MG63 (cell line): Measurements from ENCODE around the gene SGK1. TPM values are rescaled to one million over a fixed set of nuclear protein-coding genes. Genes with fewer than 3 reads are reported as not detected.
A peak's percentile ranks its signal among the peaks of the same experiment; 100 is the strongest.
"Not testable (repeated sequence)": the region's sequence is repeated elsewhere in the genome, so short reads cannot be mapped to it uniquely, and the experiment has no call there.

Experiments
- DNase-seq: peaks from one replicate; pipeline ENCODE4 v3.0.0-alpha.2; 2020
- H3K27me3 ChIP-seq: fragments of 250-450 bp; sonication (Bioruptor Pico); 2 replicates; pipeline ENCODE4 v1.5.1; 2020; ENCODE audit warnings: mild to moderate bottlenecking, moderate library complexity
- H3K36me3 ChIP-seq: fragments of 250-450 bp; sonication (Bioruptor Pico); 2 replicates; pipeline ENCODE4 v1.5.1; 2020; ENCODE audit warnings: mild to moderate bottlenecking, moderate library complexity
- H3K4me3 ChIP-seq: fragments of 250-450 bp; sonication (Bioruptor Pico); 2 replicates; pipeline ENCODE4 v1.5.1; 2020; ENCODE audit warnings: mild to moderate bottlenecking, moderate library complexity
- H3K9me3 ChIP-seq: fragments of 250-450 bp; sonication (Bioruptor Pico); 2 replicates; pipeline ENCODE4 v1.5.1; 2020; ENCODE audit warnings: mild to moderate bottlenecking, moderate library complexity
- total RNA-seq: library from RNA; depleted of rRNA; stranded (reverse); fragments of >200 nt; shearing (Covaris generic); gene quantifications from 2 replicates; pipeline ENCODE4 v1.2.3, GENCODE V29; 2014; ENCODE audit warnings: low replicate concordance

The SGK1 gene
- total RNA-seq, 1 experiment from 2014 or later: 80.0 TPM

DNA sequence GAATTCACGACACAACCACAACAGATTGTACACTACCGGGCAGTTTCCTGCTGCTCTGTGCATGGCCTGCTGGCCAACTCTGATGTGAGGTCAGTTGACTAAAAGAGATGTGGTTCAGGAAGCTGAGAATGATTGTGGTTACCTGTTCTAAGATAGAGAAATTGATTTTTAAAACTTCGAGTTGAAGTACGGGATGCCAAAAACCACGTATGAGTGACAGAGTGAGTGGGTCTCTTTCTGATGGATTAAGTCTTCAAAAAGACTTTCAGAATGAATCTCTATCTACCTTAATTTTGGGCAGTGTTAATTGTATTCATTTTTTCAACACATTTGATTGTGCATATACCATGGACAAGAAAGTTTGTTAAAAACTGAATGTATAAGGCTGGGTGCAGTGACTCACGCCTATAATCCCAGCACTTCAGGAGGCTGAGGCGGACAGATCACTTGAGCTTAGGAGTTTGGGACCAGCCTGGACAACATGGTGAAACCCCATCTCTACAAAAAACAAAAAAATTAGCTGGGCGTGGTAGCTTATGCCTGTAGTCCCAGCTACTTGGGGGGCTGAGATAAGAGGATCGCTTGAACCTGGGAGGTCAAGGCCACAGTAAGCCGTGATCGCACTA lies 121.2 kb downstream of the SGK1 start:
- no peaks in the 10 kb centered on the region for H3K9me3 ChIP-seq
- no peak for DNase-seq
- no peaks in the 10 kb centered on the region for H3K27me3 ChIP-seq
- no peak overlapping the region for H3K4me3 ChIP-seq
- H3K36me3 ChIP-seq: no peaks in the 10 kb centered on the region

GRCh38 chr6:134195985-134196384 lies 121.9 kb downstream of the SGK1 start:
- Histone ChIP-seq H3K27me3 (no peaks in the 10 kb centered on the region), H3K9me3 (no peaks in the 10 kb centered on the region), H3K36me3 (no peaks in the 10 kb centered on the region), H3K4me3 (no peak overlapping the region)
- DNase-seq: no peak

GRCh38 chr6:134195164-134195906 lies 122.6 kb downstream of the SGK1 start:
- H3K4me3 ChIP-seq: no peak overlapping the region
- no peaks in the 10 kb centered on the region for H3K27me3 ChIP-seq
- H3K36me3 ChIP-seq: no peaks in the 10 kb centered on the region
- DNase-seq: no peak
- no peaks in the 10 kb centered on the region for H3K9me3 ChIP-seq

GRCh38 chr6:134193536-134194498 lies 124.1 kb downstream of the SGK1 start:
- DNase-seq: no peak
- no peaks in the 10 kb centered on the region for H3K36me3 ChIP-seq
- no peaks in the 10 kb centered on the region for H3K27me3 ChIP-seq
- H3K4me3 ChIP-seq: no peak overlapping the region
- no peaks in the 10 kb centered on the region for H3K9me3 ChIP-seq

DNA sequence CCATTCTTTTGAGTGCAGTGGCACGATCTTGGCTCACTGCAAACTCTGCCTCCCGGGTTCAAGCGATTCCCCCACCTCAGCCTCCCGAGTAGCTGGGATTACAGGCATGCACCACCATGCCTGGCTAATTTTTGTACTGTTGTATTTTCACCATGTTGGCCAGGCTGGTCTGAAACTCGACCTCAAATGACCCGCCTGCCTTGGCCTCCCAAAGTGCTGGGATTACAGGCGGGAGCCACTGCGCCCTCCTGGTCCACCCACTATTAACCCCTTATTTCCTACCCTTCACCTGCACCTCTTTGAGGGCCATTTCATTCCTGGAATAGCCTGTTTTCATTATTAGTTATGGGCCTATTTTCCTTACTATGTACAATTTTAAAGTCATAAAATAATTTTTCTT lies 125.3 kb downstream of the SGK1 start:
- H3K27me3 ChIP-seq, H3K36me3 ChIP-seq, H3K4me3 ChIP-seq, H3K9me3 ChIP-seq, DNase-seq: not testable (repeated sequence)

DNA sequence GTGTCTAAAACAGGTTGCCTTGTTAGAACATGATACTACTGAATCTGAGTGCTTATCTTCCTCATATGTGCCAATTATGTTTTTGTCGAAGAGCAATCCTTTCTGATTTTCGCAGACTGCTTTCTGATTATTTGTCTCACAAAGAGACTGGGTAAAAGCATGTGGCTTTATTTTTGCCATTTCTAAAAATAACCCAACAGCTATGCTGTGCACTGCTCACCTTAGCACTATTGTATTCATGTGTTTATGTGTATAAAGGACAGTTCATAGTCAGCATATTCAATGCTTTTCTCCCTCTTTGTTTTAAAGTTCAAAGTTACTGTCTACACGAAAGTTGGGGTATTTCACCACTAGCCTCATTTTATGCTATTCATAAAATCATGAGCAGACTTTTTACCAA lies 127.0 kb downstream of the SGK1 start:
- no peak for DNase-seq
- Histone ChIP-seq H3K9me3 (no peaks in the 10 kb centered on the region), H3K36me3 (no peaks in the 10 kb centered on the region), H3K4me3 (no peak overlapping the region), H3K27me3 (no peaks in the 10 kb centered on the region)

DNA sequence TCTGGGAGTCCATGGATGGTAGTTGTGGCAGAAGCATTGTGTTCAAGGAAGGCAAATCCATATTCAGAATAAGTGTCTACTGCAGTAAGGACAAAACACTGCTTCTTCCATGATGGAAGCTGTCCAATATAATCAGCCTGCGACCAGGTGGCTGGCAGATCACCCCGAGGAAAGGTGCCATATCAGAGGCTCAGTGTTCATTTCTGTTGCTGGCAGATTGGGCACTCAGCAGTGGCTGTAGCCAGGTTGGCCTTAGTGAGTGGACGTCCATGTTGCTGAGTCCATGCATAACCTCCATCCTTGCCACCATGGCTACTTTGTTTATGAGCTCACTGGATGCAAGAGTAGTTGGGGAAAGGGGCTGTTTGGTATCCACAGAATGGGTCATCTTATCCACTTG lies 130.2 kb downstream of the SGK1 start:
- Histone ChIP-seq H3K4me3 (no peak overlapping the region), H3K9me3 (no peaks in the 10 kb centered on the region), H3K36me3 (no peaks in the 10 kb centered on the region), H3K27me3 (no peaks in the 10 kb centered on the region)
- no peak for DNase-seq

GRCh38 chr6:134187154-134187553 lies 130.8 kb downstream of the SGK1 start:
- H3K4me3 ChIP-seq: no peak overlapping the region
- no peaks in the 10 kb centered on the region for H3K27me3 ChIP-seq
- no peak for DNase-seq
- no peaks in the 10 kb centered on the region for H3K36me3 ChIP-seq
- H3K9me3 ChIP-seq: no peaks in the 10 kb centered on the region

GRCh38 chr6:134186355-134186754 lies 131.6 kb downstream of the SGK1 start:
- DNase-seq: no peak

GRCh38 chr6:134185277-134185676 lies 132.6 kb downstream of the SGK1 start:
- DNase-seq: no peak
- Histone ChIP-seq H3K27me3 (no peaks in the 10 kb centered on the region), H3K36me3 (no peaks in the 10 kb centered on the region), H3K4me3 (no peak overlapping the region), H3K9me3 (no peaks in the 10 kb centered on the region)

More at GRCh38 chr6:134186355-134186754, 131.6 kb downstream of the SGK1 start:
- no peaks in the 10 kb centered on the region for H3K36me3 ChIP-seq
- no peaks in the 10 kb centered on the region for H3K27me3 ChIP-seq
- H3K9me3 ChIP-seq: no peaks in the 10 kb centered on the region
- H3K4me3 ChIP-seq: no peak overlapping the region

- Histone ChIP-seq H3K9me3 (no peaks in the 10 kb centered on the region), H3K36me3 (no peaks in the 10 kb centered on the region), H3K4me3 (no peak overlapping the region), H3K27me3 (no peaks in the 10 kb centered on the region)
- no peak for DNase-seq
Measured at GRCh38 chr6:134183844-134184243, 134.1 kb downstream of the SGK1 start.

DNA sequence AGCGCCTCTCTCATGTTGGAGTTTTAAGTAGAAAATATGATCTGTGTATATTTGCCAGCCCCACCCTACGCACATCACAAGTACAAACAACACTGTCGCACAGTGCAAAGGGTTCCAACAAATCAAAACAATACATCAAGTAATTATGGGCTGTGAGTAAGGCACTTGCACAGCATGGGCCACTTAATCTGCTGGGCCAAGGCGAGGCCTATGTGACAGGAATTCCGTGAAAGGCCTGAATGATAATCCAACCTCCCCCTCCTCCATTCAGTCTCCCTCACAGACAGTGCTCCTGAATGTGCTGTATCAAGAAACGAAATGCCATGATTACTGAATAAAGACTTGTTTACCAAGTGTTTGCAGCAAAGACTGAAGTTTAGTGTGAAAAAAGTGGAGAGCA lies 135.4 kb downstream of the SGK1 start:
- Histone ChIP-seq H3K27me3 (no peaks in the 10 kb centered on the region), H3K36me3 (no peaks in the 10 kb centered on the region), H3K4me3 (no peak overlapping the region), H3K9me3 (no peaks in the 10 kb centered on the region)
- no peak for DNase-seq

GRCh38 chr6:134181726-134182125 lies 136.2 kb downstream of the SGK1 start:
- not testable (repeated sequence) for H3K27me3 ChIP-seq, H3K9me3 ChIP-seq, DNase-seq, H3K36me3 ChIP-seq, H3K4me3 ChIP-seq

GRCh38 chr6:134181251-134181650 lies 136.7 kb downstream of the SGK1 start:
- H3K36me3 ChIP-seq, H3K4me3 ChIP-seq, DNase-seq: not testable (repeated sequence)

GRCh38 chr6:134180540-134180939 lies 137.4 kb downstream of the SGK1 start:
- not testable (repeated sequence) for H3K4me3 ChIP-seq, H3K27me3 ChIP-seq, DNase-seq, H3K9me3 ChIP-seq, H3K36me3 ChIP-seq

More at GRCh38 chr6:134181251-134181650, 136.7 kb downstream of the SGK1 start:
- H3K27me3 ChIP-seq, H3K9me3 ChIP-seq: not testable (repeated sequence)

GRCh38 chr6:134178161-134179044 lies 139.5 kb downstream of the SGK1 start:
- no peaks in the 10 kb centered on the region for H3K9me3 ChIP-seq
- DNase-seq: peak; percentile 76
- H3K36me3 ChIP-seq: peaks cover 4% of the 10 kb centered on the region
- no peaks in the 10 kb centered on the region for H3K27me3 ChIP-seq
- H3K4me3 ChIP-seq: peak overlapping the region; percentile 32
